GM23338 (cell line): ENCODE data around the gene CFAP65. TPM values are rescaled to one million over a fixed set of nuclear protein-coding genes. Genes with fewer than 3 reads are reported as not detected.

Experiments
- ATAC-seq: fragments of 200-7000 bp; cut with Tn5 transposase; 3 replicates; pipeline ENCODE4 v1.9.1; 2020
- DNase-seq: peaks from one replicate; pipeline ENCODE4 v3.0.0-alpha.2; 2015; ENCODE audit warnings: low spot score
- H2AFZ ChIP-seq: fragments of 200-600 bp; sonication (generic); 2 replicates; pipeline ENCODE4 v1.8.0; 2016; ENCODE audit warnings: antibody characterized with exemption, mild to moderate bottlenecking, moderate library complexity
- H3F3A ChIP-seq: fragments of 200-600 bp; sonication (generic); replicated peaks from 2 replicates; pipeline ENCODE4 v1.8.0; 2017; ENCODE audit warnings: antibody characterized with exemption, mixed run types, low read depth
- H3K27ac ChIP-seq: fragments of 200-600 bp; sonication (generic); 2 replicates; pipeline ENCODE4 v1.6.1; 2016; ENCODE audit warnings: low read depth
- H3K27me3 ChIP-seq: fragments of 200-600 bp; sonication (generic); 2 replicates; pipeline ENCODE4 v1.8.0; 2016; ENCODE audit warnings: mild to moderate bottlenecking, mixed run types, moderate library complexity; ENCODE audit not compliant: insufficient read depth
- H3K36me3 ChIP-seq: fragments of 200-600 bp; sonication (generic); 2 replicates; pipeline ENCODE4 v1.8.0; 2016; ENCODE audit warnings: mild to moderate bottlenecking; ENCODE audit not compliant: insufficient read depth
- H3K4me1 ChIP-seq: fragments of 200-600 bp; sonication (generic); 2 replicates; pipeline ENCODE4 v1.8.0; 2016; ENCODE audit warnings: mild to moderate bottlenecking, moderate library complexity; ENCODE audit not compliant: insufficient read depth
- H3K4me2 ChIP-seq: fragments of 200-600 bp; sonication (generic); 2 replicates; pipeline ENCODE4 v1.7.1; 2017; ENCODE audit warnings: mixed run types
- H3K4me3 ChIP-seq: fragments of 200-600 bp; sonication (generic); 2 replicates; pipeline ENCODE4 v1.6.1; 2016; ENCODE audit warnings: mixed run types
- H3K79me2 ChIP-seq: fragments of 200-600 bp; sonication (generic); replicated peaks from 2 replicates; pipeline ENCODE4 v1.8.0; 2017; ENCODE audit warnings: mild to moderate bottlenecking; ENCODE audit not compliant: insufficient read depth
- H3K9me2 ChIP-seq: fragments of 200-600 bp; sonication (generic); 2 replicates; pipeline ENCODE4 v1.8.0; 2017; ENCODE audit not compliant: insufficient read depth
- H4K20me1 ChIP-seq: fragments of 200-600 bp; sonication (generic); replicated peaks from 2 replicates; pipeline ENCODE4 v1.8.0; 2017; ENCODE audit warnings: mild to moderate bottlenecking; ENCODE audit not compliant: insufficient read depth
- H3K27ac Mint-ChIP-seq: 2 replicates; pipeline ENCODE4 v1.8.0; 2020; ENCODE audit warnings: inconsistent platforms, mild to moderate bottlenecking, moderate library complexity, mixed read lengths
- H3K27me3 Mint-ChIP-seq: 3 replicates; pipeline ENCODE4 v1.8.0; 2022; ENCODE audit warnings: low read depth, mild to moderate bottlenecking, moderate library complexity, mixed read lengths, inconsistent platforms; ENCODE audit not compliant: insufficient read depth, poor library complexity
- H3K36me3 Mint-ChIP-seq: 3 replicates; pipeline ENCODE4 v1.8.0; 2021; ENCODE audit warnings: low read depth, mild to moderate bottlenecking, inconsistent platforms, moderate library complexity, mixed read lengths
- H3K4me1 Mint-ChIP-seq: 3 replicates; pipeline ENCODE4 v1.8.0; 2020; ENCODE audit warnings: mild to moderate bottlenecking, inconsistent platforms, mixed read lengths
- H3K4me3 Mint-ChIP-seq: 3 replicates; pipeline ENCODE4 v1.8.0; 2021; ENCODE audit warnings: moderate library complexity, mild to moderate bottlenecking, inconsistent platforms, mixed read lengths
- H3K9me3 Mint-ChIP-seq: 3 replicates; pipeline ENCODE4 v1.8.0; 2020; ENCODE audit warnings: moderate library complexity, mild to moderate bottlenecking, inconsistent platforms, mixed read lengths
- CREB1 ChIP-seq: fragments of 250-450 bp; sonication (Bioruptor Pico); IDR thresholded peaks from 2 replicates; pipeline ENCODE4 v1.5.0; 2020; ENCODE audit warnings: low read depth, mild to moderate bottlenecking, moderate library complexity
- EZH2 ChIP-seq: fragments of 200-600 bp; sonication (generic); IDR thresholded peaks from one replicate; pipeline ENCODE4 v1.8.0; 2017; ENCODE audit warnings: antibody characterized with exemption, mild to moderate bottlenecking, low read depth; ENCODE audit not compliant: unreplicated experiment
- EZH2phosphoT487 ChIP-seq: fragments of 200-600 bp; sonication (generic); IDR thresholded peaks from one replicate; pipeline ENCODE4 v1.8.1; 2018; ENCODE audit warnings: antibody characterized with exemption; ENCODE audit not compliant: unreplicated experiment
- POLR2AphosphoS5 ChIP-seq: IDR thresholded peaks from 2 replicates; pipeline ENCODE4 v1.6.1; 2016; ENCODE audit warnings: antibody characterized with exemption, low read depth
- ZNF331 ChIP-seq: fragments of 250-450 bp; sonication (Bioruptor Pico); IDR thresholded peaks from 2 replicates; pipeline ENCODE4 v1.5.0; 2020; ENCODE audit warnings: low read depth, mild to moderate bottlenecking, moderate library complexity
- polyA plus RNA-seq: library from polyadenylated mRNA; unstranded; fragments of >200 nt; fragmentation: Nextera tagmentation; extraction: Ambion mirVana; gene quantifications from 2 replicates; pipeline ENCODE4 v1.2.1, GENCODE V29; 2016
- total RNA-seq: library from RNA; depleted of rRNA; stranded (reverse); fragments of >200 nt; shearing (Covaris generic); gene quantifications from 2 replicates; pipeline ENCODE4 v1.2.3, GENCODE V29; 2014
- TF ChIP-seq, protein P1 (sequence below), 2 experiments: fragments of 200-600 bp in 1 of 2; sonication (generic) in 1 of 2; conservative IDR thresholded peaks; 2 replicates each; pipeline versions ENCODE4 v1.5.1 to v1.6.1; 2016 to 2017; ENCODE audit warnings: antibody characterized with exemption in 2 of 2, low read depth in 2 of 2, mild to moderate bottlenecking in 2 of 2, moderate library complexity in 1 of 2
- TF ChIP-seq, protein P2 (sequence below): IDR thresholded peaks from 2 replicates; pipeline ENCODE4 v1.6.1; 2016; ENCODE audit warnings: antibody characterized with exemption
- TF ChIP-seq, protein P3 (sequence below): IDR thresholded peaks from one replicate; pipeline ENCODE4 v1.6.1; 2018; ENCODE audit warnings: antibody characterized with exemption; ENCODE audit not compliant: unreplicated experiment

The CFAP65 gene
- total and polyA plus RNA-seq, 2 experiments from 2014 or later, result 0.38 to 0.74 TPM

DNA sequence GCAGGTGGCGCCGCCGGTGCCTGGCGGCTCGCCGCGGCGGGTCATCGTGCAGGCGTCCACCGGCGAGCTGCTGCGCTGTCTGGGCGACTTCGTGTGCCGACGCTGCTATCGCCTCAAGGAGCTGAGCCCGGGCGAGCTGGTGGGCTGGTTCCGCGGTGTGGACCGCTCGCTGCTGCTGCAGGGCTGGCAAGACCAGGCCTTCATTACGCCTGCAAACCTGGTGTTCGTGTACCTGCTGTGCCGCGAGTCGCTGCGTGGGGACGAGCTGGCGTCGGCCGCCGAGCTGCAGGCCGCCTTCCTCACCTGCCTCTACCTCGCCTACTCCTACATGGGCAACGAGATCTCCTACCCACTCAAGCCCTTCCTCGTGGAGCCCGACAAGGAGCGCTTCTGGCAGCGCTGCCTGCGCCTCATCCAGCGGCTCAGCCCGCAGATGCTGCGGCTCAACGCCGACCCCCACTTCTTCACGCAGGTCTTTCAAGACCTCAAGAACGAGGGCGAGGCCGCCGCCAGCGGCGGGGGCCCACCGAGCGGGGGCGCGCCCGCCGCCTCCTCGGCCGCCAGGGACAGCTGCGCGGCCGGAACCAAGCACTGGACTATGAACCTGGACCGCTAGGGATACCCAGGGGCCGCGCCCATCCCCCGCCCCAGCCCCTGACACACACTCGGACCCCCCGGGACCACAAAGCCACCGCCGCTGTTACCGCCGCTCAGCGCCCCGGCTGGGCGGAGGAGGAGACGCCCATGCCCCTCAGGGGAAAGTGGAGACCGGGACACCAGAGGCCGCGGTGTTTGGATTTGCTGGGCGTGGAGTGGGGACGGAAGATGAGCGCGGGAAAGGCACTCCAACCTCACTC, 80.8 kb downstream of the CFAP65 start:
- DNase-seq (peak; percentile 27), ATAC-seq (no peak)
- H3K9me3 Mint-ChIP-seq, result no peaks in the 10 kb centered on the region
- H2AFZ ChIP-seq, result no peak overlapping the region
- H3K36me3 ChIP-seq, result no peaks in the 10 kb centered on the region
- H3K27me3 ChIP-seq, result peaks cover 77% of the 10 kb centered on the region
- peaks cover 8% of the 10 kb centered on the region for H3F3A ChIP-seq
- TF ChIP-seq EZH2phosphoT487 (peak; percentile 96), EZH2 (peak; percentile 92)
- TF ChIP-seq, protein P1, sequence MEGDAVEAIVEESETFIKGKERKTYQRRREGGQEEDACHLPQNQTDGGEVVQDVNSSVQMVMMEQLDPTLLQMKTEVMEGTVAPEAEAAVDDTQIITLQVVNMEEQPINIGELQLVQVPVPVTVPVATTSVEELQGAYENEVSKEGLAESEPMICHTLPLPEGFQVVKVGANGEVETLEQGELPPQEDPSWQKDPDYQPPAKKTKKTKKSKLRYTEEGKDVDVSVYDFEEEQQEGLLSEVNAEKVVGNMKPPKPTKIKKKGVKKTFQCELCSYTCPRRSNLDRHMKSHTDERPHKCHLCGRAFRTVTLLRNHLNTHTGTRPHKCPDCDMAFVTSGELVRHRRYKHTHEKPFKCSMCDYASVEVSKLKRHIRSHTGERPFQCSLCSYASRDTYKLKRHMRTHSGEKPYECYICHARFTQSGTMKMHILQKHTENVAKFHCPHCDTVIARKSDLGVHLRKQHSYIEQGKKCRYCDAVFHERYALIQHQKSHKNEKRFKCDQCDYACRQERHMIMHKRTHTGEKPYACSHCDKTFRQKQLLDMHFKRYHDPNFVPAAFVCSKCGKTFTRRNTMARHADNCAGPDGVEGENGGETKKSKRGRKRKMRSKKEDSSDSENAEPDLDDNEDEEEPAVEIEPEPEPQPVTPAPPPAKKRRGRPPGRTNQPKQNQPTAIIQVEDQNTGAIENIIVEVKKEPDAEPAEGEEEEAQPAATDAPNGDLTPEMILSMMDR (conservative IDR thresholded peaks at IDR 0.05; ENCODE audit: low read depth in 2 of 2), result no peak
- no peaks in the 10 kb centered on the region for H3K9me2 ChIP-seq
- H3K4me1 Mint-ChIP-seq, result peaks cover 32% of the 10 kb centered on the region
- H3K27ac ChIP-seq, result no peak overlapping the region
- peaks cover 61% of the 10 kb centered on the region for H3K27me3 Mint-ChIP-seq
- no peak overlapping the region for H3K27ac Mint-ChIP-seq
- H3K4me3 ChIP-seq, result peak overlapping the region; percentile 83
- no peaks in the 10 kb centered on the region; the same call in 2 of the 3 replicates for H3K36me3 Mint-ChIP-seq
- no peaks in the 10 kb centered on the region for H3K79me2 ChIP-seq
- H3K4me3 Mint-ChIP-seq, result peak overlapping the region; percentile 82
- H4K20me1 ChIP-seq, result no peaks in the 10 kb centered on the region; the same call in 1 of the 2 replicates
- H3K4me1 ChIP-seq, result peaks cover 26% of the 10 kb centered on the region
- peak overlapping the region; percentile 95 for H3K4me2 ChIP-seq

DNA sequence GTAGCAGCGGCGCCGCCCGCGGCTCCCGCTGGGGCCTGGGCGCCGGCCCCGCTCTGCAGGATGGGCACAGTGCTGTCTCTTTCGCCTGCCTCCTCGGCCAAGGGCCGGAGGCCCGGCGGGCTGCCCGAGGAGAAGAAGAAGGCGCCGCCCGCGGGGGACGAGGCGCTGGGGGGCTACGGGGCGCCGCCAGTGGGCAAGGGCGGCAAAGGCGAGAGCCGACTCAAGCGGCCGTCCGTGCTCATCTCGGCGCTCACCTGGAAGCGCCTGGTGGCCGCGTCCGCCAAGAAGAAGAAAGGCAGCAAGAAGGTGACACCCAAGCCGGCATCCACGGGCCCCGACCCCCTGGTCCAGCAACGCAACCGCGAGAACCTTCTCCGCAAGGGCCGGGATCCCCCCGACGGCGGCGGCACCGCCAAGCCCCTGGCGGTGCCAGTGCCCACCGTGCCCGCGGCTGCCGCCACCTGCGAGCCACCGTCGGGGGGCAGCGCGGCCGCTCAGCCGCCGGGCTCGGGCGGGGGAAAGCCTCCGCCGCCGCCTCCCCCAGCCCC, 81.5 kb downstream of the CFAP65 start:
- Histone ChIP-seq H2AFZ (peak overlapping the region; percentile 63), H3K79me2 (no peaks in the 10 kb centered on the region), H4K20me1 (no peaks in the 10 kb centered on the region; the same call in 1 of the 2 replicates), H3K4me1 (peaks cover 26% of the 10 kb centered on the region), H3K4me3 (peak overlapping the region; percentile 83), H3K9me2 (no peaks in the 10 kb centered on the region), H3K27ac (no peak overlapping the region), H3K36me3 (no peaks in the 10 kb centered on the region), H3K27me3 (peaks cover 83% of the 10 kb centered on the region), H3K4me2 (peak overlapping the region; percentile 95), H3F3A (peaks cover 8% of the 10 kb centered on the region)
- Mint-ChIP-seq H3K4me3 (no peak overlapping the region; the same call in 2 of the 3 replicates), H3K27ac (no peak overlapping the region), H3K27me3 (peaks cover 65% of the 10 kb centered on the region), H3K9me3 (no peaks in the 10 kb centered on the region), H3K36me3 (no peaks in the 10 kb centered on the region; the same call in 2 of the 3 replicates), H3K4me1 (peaks cover 32% of the 10 kb centered on the region)
- ATAC-seq (no peak), DNase-seq (peak; percentile 28)
- TF ChIP-seq ZNF331, result no peak
- TF ChIP-seq, protein P1 (conservative IDR thresholded peaks at IDR 0.05; ENCODE audit: low read depth in 2 of 2), result no peak
- TF ChIP-seq, protein P2, sequence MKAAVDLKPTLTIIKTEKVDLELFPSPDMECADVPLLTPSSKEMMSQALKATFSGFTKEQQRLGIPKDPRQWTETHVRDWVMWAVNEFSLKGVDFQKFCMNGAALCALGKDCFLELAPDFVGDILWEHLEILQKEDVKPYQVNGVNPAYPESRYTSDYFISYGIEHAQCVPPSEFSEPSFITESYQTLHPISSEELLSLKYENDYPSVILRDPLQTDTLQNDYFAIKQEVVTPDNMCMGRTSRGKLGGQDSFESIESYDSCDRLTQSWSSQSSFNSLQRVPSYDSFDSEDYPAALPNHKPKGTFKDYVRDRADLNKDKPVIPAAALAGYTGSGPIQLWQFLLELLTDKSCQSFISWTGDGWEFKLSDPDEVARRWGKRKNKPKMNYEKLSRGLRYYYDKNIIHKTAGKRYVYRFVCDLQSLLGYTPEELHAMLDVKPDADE, result no peak
- TF ChIP-seq, protein P3, sequence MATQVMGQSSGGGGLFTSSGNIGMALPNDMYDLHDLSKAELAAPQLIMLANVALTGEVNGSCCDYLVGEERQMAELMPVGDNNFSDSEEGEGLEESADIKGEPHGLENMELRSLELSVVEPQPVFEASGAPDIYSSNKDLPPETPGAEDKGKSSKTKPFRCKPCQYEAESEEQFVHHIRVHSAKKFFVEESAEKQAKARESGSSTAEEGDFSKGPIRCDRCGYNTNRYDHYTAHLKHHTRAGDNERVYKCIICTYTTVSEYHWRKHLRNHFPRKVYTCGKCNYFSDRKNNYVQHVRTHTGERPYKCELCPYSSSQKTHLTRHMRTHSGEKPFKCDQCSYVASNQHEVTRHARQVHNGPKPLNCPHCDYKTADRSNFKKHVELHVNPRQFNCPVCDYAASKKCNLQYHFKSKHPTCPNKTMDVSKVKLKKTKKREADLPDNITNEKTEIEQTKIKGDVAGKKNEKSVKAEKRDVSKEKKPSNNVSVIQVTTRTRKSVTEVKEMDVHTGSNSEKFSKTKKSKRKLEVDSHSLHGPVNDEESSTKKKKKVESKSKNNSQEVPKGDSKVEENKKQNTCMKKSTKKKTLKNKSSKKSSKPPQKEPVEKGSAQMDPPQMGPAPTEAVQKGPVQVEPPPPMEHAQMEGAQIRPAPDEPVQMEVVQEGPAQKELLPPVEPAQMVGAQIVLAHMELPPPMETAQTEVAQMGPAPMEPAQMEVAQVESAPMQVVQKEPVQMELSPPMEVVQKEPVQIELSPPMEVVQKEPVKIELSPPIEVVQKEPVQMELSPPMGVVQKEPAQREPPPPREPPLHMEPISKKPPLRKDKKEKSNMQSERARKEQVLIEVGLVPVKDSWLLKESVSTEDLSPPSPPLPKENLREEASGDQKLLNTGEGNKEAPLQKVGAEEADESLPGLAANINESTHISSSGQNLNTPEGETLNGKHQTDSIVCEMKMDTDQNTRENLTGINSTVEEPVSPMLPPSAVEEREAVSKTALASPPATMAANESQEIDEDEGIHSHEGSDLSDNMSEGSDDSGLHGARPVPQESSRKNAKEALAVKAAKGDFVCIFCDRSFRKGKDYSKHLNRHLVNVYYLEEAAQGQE, result no peak
- no peak for TF ChIP-seq POLR2AphosphoS5
- TF ChIP-seq CREB1 (CRISPR knock-in tag), result no peak
- peak; percentile 74 for TF ChIP-seq EZH2phosphoT487
